Neural progenitor cell (in vitro differentiated cells): Measurements from ENCODE around the gene LRCH3.

Experiments
- EZH2 ChIP-seq: fragments of 200-600 bp; sonication (generic); IDR thresholded peaks from 2 replicates; pipeline ENCODE4 v1.6.1; 2017; ENCODE audit warnings: antibody characterized with exemption, mild to moderate bottlenecking, moderate library complexity
- EZH2phosphoT487 ChIP-seq: fragments of 200-600 bp; sonication (generic); IDR thresholded peaks from 2 replicates; pipeline ENCODE4 v1.6.1; 2017; ENCODE audit warnings: antibody characterized with exemption
- TF ChIP-seq, protein P1 (sequence below): fragments of 200-600 bp; sonication (generic); IDR thresholded peaks from 2 replicates; pipeline ENCODE4 v1.5.1; 2017; ENCODE audit warnings: antibody characterized with exemption, mild to moderate bottlenecking

DNA sequence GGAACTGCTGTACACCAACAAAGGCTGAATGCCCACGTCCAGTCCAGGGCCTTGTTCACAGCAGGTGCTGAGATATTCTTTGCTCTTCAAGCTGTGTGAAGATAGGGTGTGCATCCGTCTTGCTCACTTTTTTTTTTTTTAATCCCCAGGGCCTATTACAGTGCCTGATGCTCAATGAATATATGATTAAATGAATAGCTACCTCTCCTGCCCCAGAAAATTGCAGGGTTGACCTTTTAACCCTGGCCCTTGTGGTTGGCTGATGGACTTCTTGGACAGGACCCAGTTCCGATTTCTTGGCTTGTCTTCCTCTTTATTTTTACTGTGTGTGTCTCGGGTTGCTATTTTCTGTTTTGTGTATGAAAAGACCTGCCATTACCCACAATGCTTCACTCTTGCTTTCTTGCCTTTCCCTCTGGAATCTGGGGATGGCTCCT lies 44.2 kb upstream of the LRCH3 start:
- TF ChIP-seq EZH2 (no peak), EZH2phosphoT487 (no peak)
- TF ChIP-seq, protein P1, sequence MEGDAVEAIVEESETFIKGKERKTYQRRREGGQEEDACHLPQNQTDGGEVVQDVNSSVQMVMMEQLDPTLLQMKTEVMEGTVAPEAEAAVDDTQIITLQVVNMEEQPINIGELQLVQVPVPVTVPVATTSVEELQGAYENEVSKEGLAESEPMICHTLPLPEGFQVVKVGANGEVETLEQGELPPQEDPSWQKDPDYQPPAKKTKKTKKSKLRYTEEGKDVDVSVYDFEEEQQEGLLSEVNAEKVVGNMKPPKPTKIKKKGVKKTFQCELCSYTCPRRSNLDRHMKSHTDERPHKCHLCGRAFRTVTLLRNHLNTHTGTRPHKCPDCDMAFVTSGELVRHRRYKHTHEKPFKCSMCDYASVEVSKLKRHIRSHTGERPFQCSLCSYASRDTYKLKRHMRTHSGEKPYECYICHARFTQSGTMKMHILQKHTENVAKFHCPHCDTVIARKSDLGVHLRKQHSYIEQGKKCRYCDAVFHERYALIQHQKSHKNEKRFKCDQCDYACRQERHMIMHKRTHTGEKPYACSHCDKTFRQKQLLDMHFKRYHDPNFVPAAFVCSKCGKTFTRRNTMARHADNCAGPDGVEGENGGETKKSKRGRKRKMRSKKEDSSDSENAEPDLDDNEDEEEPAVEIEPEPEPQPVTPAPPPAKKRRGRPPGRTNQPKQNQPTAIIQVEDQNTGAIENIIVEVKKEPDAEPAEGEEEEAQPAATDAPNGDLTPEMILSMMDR = no peak
